ENCODE measurements around the gene FBLN1. TPM values are rescaled to one million over a fixed set of nuclear protein-coding genes. Genes with fewer than 3 reads are reported as not detected.
A peak's percentile ranks its signal among the peaks of the same experiment; 100 is the strongest.

FBLN1 gene
- total RNA-seq, 1 experiment from 2014 or later = 23.4 TPM

DNA sequence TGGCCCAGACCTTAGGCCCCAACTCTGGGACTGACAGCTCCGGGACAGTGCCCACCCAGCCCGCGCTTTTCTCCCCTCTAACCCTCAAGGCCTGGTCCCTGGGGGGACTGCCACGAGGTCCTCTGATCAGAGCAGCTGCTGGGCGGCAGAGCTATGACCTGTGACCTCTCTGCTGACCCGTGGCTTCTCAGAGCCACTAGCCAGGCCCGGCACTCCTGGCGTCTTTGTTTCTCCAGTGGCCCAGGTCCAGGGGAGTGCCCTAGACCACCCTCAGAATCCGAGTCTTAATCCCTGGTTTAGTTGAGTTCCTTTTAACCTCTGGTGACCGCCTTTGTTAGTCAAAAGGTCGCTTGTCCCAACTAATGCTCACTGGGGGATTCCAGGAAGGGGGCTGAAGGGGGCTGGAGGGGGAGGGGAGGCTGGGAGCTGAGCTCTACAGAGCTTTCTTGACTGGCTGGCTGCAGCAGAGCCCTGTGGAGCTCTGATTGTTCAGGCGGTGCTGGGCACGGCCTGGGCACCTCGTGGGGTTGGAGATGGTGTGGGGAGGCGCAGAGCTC is 1.2 kb downstream of the FBLN1 start:
- Histone ChIP-seq H3K27ac (ENCODE audit: low read depth, low read length) (no peak overlapping the region), H3K27me3 (ENCODE audit: insufficient read depth, low read length) (no peaks in the 10 kb centered on the region), H3K4me2 (ENCODE audit: low read length) (peak overlapping the region; percentile 74), H3K4me1 (ENCODE audit: control insufficient read depth in 1 of 2, insufficient read depth in 2 of 2, low read length in 2 of 2) (peaks cover 0 to 13% of the 10 kb centered on the region in 2 experiments; a peak in 3 of 4 replicates), H3K9me3 (ENCODE audit: control insufficient read depth in 1 of 2, insufficient read depth in 1 of 2, low read depth in 1 of 2, low read length in 2 of 2) (no peaks in the 10 kb centered on the region), H3K79me2 (ENCODE audit: insufficient read depth, low read length) (no peaks in the 10 kb centered on the region), H4K20me1 (ENCODE audit: insufficient read depth) (no peaks in the 10 kb centered on the region), H3K9me2 (ENCODE audit: insufficient read depth) (no peaks in the 10 kb centered on the region), H2AFZ (ENCODE audit: low read depth, low read length, poor library complexity, severe bottlenecking) (no peak overlapping the region), H3K9ac (ENCODE audit: low read length) (no peak overlapping the region), H3K4me3 (replicated peaks in 1 of 2; ENCODE audit: low read depth in 1 of 2, low read length in 2 of 2) (no peak overlapping the region; a peak in 1 of 4 replicates), H3K36me3 (ENCODE audit: control insufficient read depth in 1 of 2, insufficient read depth in 2 of 2, low read length in 2 of 2) (no peaks in the 10 kb centered on the region)
- no TSS peak for BruUV-seq (replicated peaks)
- ATAC-seq (no peak), DNase-seq (ENCODE audit: low read depth, low spot score) (no peak)
- intact Hi-C loops (cut with micrococcal nuclease) = no loop called here
- RAD21 ChIA-PET (ENCODE audit: low non-redundant PET in 1 of 2, low total read pairs in 2 of 2, uncharacterized antibody in 2 of 2, unreplicated experiment in 2 of 2) = no interaction called here
- CTCF ChIA-PET = no interaction called here
- POLR2A ChIA-PET = no interaction called here
- no peak for TF ChIP-seq ZBTB33 (IDR thresholded peaks at IDR 0.05; ENCODE audit: extremely low read depth, insufficient replicate concordance, low read length)
- no peak for TF ChIP-seq ATF3 (IDR thresholded peaks at IDR 0.05)
- TF ChIP-seq SP1 (IDR thresholded peaks at IDR 0.05; ENCODE audit: low read depth) = no peak
- TF ChIP-seq CBX3 (IDR thresholded peaks at IDR 0.05; ENCODE audit: low read depth) = no peak
- TF ChIP-seq, protein P1, sequence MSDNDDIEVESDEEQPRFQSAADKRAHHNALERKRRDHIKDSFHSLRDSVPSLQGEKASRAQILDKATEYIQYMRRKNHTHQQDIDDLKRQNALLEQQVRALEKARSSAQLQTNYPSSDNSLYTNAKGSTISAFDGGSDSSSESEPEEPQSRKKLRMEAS (IDR thresholded peaks at IDR 0.05) = no peak
- no peak for TF ChIP-seq CEBPB (IDR thresholded peaks at IDR 0.05; ENCODE audit: low read depth)
- TF ChIP-seq POLR2A (IDR thresholded peaks at IDR 0.05; ENCODE audit: borderline replicate concordance, extremely low read depth, insufficient read depth, insufficient read length) = no peak
- TF ChIP-seq YY1 (IDR thresholded peaks at IDR 0.05; ENCODE audit: extremely low read depth, insufficient replicate concordance, low read depth, low read length) = no peak
- TF ChIP-seq FOSL1 (IDR thresholded peaks at IDR 0.05; ENCODE audit: low read depth) = no peak
- no peak for TF ChIP-seq RAD21 (IDR thresholded peaks at IDR 0.05; ENCODE audit: low read depth)
- TF ChIP-seq SIN3A (IDR thresholded peaks at IDR 0.05; ENCODE audit: low read depth) = no peak
- no peak for TF ChIP-seq ELF1 (IDR thresholded peaks at IDR 0.05; ENCODE audit: borderline replicate concordance, low read depth)
- TF ChIP-seq JUND (IDR thresholded peaks at IDR 0.05) = no peak

Data from HCT116 (cell line).